ENCODE results near the gene NARF.
A peak's percentile ranks its signal among the peaks of the same experiment; 100 is the strongest.
"Not testable (repeated sequence)": the region's sequence is repeated elsewhere in the genome, so short reads cannot be mapped to it uniquely, and the experiment has no call there.

NARF gene

GRCh38 chr17:82503728-82504308 lies 45.3 kb downstream of the NARF start:
- no peak for DNase-seq

DNA sequence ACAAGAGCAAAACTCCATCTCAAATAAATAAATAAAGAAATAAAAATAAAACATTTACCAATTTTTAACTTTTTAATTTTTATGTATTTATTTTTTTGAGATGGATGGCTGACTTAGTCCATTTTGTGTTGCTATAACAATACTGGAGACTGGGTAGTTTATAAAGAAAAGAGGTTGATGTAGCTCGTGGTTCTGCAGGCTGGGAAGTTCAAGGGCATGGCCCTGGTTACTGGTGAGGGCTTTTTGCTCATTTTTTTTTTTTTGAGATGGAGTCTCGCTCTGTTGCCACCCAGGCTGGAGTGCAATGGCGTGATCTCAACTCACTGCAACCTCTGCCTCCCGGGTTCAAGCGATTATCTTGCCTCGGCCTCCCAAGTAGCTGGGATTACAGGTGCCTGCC lies 46.8 kb downstream of the NARF start:
- no peak for DNase-seq

DNA sequence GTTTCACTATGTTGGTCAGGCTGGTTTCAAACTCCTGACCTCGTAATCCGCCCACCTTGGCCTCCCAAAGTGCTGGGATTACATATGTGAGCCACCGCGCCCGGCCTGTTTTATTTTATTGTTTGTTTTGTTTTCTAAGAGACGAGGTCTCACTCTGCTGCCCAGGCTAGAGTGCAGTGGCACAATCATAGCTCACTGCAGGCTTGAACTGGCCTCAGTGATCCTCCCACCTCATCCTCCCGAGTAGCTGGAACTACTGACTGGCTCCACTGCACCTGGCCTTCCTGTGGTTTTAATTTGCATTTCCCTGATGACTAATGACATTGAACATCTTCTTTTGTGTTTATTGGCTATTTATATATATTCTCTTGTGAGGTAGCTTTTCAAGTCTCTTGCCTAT lies 47.9 kb downstream of the NARF start:
- peak; percentile 47 for DNase-seq

DNA sequence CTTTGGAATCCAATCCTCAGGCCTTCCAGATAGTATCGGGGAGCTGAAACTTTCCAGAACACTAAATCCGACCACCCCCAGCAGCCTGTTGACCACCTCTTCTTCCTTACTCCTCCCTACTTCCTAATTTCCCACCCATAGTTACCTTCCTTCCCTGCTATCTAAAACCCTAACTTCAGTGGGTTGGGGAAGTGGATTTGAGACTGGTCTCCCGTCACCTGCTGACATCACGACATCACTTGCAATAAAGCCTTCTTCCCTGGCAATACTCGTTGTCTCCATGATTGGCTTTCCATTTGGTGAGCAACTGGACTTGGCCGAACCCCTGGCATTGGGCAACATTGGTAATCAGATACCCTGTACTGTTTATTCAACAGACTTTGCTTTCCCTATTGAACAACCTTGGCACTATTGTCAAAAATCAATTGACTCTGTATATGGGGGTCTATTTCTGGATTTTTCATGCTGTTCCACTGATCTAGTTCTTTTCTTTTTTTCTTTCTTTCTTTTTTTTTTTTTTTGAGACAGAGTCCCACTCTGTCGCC lies 49.2 kb downstream of the NARF start:
- no peak for DNase-seq

GRCh38 chr17:82511642-82512041 lies 53.1 kb downstream of the NARF start:
- not testable (repeated sequence) for DNase-seq

- not testable (repeated sequence) for DNase-seq
These were observed 55.3 kb downstream of the NARF start for GRCh38 chr17:82513864-82514263.

DNA sequence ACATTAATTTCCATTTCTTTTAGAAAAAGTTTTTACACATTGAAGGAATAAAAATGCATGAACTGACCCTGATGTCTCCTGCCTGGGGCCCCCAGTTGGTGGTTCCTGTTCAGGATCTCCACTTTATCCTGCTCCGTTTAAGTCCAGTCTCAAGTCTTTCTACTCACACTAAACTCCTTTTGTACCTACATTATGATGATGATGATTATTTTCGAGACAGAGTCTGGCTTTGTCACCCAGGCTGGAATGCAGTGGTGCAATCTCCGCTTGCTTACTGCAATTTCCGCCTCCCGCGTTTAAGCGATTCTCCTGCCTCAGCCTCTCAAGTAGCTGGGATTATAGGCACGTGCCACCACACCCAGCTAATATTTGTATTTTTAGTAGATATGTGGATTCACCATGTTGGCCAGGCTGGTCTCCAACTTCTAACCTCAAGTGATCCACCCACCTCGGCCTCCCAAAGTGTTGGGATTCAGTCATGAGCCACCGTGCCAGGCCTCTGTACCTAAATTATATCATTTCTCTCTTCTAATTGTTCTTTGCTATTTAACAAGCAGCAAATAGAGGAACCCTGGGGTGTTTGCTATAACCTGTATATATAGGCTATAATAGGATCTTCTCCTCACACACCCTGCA lies 58.8 kb downstream of the NARF start:
- no peak for DNase-seq

GRCh38 chr17:82518826-82519810 lies 60.6 kb downstream of the NARF start, which contains the start of gene FOXK2:
FOXK2 (plus strand) TSS chr17:82519732; CDS start chr17:82519889, 157 bp downstream.
- peak; percentile 97 for DNase-seq

DNA sequence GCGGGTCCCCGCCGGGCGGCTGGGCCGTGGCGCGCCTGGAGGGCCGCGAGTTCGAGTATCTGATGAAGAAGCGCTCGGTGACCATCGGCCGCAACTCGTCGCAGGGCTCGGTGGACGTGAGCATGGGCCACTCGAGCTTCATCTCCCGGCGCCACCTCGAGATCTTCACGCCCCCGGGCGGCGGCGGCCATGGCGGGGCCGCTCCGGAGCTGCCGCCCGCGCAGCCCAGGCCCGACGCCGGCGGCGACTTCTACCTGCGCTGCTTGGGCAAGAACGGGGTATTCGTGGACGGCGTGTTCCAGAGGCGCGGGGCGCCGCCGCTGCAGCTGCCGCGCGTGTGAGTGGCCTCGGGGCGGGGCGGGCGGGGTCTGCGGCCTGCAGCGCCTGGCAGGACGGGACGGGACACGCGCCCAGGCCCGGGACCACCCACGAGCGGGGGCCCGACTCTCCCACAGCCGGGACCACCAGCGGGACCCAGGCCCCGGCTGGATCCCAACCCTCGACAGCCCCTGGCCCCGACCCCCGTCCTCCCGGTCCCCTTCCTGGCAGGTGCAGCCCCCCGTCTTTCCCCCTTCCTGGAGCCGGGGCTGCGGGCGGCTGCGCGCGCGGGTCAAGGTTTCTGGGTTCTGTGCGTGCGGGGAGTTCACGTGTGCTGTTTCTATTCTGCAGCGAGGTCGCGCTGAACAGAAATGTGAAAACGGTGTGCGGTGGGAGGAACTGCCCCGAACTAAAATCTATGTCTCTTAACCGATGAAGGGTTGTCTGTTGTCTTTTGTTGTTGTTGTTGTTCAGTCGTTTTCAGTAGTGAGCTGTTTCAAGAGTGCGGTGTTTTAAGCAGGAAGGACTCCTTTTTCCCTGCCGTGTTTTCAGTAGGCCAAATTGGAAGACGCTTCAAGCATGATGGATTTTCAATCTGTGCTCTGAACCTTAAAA lies 61.7 kb downstream of the NARF start:
- DNase-seq: peak; percentile 48

DNA sequence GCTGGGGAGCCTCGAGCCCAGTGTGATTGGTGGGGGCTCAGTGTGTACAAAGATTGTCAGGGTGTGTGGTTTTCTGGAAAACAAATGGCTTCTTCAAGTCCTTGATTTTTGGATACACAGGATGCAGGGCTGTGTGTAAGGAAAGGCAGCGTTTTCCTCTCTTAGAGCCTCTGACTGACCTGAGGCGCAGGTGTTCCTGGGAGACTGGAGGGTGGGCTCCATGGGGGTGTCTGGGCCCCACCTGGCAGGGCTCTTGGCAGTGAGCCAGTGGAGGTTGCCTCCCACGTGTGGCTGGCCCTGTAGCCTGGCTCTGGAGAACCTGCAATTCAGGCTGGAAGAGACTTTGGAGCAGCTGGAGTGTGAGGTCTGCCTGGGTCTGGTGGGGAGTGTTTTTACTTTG lies 66.0 kb downstream of the NARF start:
- DNase-seq: no peak

GRCh38 chr17:82525712-82526111 lies 67.2 kb downstream of the NARF start:
- DNase-seq: no peak

DNA sequence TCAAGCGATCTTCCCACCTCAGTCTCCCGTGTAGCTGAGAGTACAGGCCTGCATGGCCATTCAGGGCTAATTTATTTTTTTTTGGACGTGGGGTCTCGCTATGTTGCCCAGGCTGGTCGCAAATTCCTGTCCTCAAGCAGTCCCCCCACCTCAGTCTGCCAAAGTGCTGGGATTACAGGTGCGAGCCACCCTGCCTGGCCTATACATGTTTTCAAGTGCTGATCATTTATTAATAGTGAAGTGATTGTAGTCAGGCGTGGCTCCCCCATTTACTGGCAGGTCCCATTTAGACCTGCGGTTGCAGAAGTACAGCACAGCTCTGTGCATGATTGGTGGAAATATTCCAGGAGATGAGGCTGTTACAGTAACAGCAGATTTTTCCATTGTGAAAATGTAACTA lies 69.4 kb downstream of the NARF start:
- DNase-seq: no peak

- DNase-seq: no peak
These were observed 70.1 kb downstream of the NARF start for GRCh38 chr17:82528484-82529265.

GRCh38 chr17:82529914-82530300 lies 71.4 kb downstream of the NARF start:
- DNase-seq: no peak

DNA sequence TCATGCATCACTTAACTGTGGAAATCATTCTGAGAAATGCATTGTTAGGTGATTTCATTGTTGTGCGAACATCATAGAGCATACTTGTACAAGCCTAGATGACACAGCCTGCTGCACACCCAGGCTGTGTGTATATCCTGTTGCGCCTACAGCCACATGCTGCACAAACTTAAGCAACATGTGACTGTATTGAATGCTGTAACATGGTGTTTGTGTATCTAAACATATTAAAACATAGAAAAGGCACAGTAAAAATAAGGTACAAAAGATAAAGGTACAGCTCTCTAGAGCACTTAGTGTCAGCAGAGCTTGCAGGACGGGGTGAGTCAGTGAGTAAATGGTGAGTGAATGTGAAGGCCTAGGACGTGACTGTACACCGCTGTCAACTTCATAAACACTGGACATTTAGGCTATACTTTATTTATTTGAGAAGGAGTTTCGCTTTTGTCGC lies 72.9 kb downstream of the NARF start:
- DNase-seq: no peak

DNA sequence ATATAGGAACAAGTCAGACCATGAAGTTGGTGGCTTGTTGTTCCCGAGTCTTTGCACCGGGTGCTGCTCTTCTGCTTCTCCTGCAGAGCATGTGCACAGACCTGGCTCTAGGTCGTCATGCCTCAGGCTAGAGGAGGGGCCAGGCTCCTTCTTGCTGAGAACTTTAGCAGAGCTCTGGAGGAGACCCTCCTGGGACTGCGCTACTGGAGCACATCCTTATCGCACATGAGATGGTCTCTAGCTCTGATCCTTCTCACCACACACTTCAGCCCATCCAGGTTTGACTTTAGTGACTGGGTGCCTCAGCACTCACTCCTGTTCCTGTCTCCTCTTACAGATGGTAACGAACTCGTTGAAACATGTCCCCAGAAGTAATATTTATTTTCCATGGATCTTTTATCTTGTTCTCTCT lies 75.9 kb downstream of the NARF start:
- DNase-seq: no peak

GRCh38 chr17:82536512-82537201 lies 78.1 kb downstream of the NARF start:
- DNase-seq: no peak

- not testable (repeated sequence) for DNase-seq
These were observed 78.7 kb downstream of the NARF start for GRCh38 chr17:82537228-82537627.

DNA sequence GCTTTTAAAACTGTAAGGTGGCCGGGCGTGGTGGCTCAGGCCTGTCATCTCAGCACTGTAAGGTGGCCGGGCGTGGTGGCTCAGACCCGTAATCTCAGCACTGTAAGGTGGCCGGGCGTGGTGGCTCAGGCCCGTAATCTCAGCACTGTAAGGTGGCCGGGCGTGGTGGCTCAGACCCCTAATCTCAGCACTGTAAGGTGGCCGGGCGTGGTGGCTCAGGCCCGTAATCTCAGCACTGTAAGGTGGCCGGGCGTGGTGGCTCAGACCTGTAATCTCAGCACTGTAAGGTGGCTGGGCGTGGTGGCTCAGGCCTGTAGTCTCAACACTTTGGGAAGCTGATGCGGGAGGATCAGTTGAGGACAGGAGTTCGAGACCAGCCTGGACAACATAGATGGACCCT lies 80.5 kb downstream of the NARF start:
- not testable (repeated sequence) for DNase-seq

Data from activated CD4-positive, alpha-beta T cell treated with anti-CD3 and anti-CD28 coated beads, Interleukin-2, Interleukin-6, amounts not matched to agents 100 ng/mL and 50 ng/mL, durations not matched to agents 16 hours and 8 hours (primary cell).